ENCODE results near the gene DAAM1. TPM values are rescaled to one million over a fixed set of nuclear protein-coding genes. Genes with fewer than 3 reads are reported as not detected.
A peak's percentile ranks its signal among the peaks of the same experiment; 100 is the strongest.

The DAAM1 gene
- total RNA-seq (2014; rRNA removed; shearing (Covaris generic)) = 19.5 and 30.9 TPM in 2 replicates

DNA sequence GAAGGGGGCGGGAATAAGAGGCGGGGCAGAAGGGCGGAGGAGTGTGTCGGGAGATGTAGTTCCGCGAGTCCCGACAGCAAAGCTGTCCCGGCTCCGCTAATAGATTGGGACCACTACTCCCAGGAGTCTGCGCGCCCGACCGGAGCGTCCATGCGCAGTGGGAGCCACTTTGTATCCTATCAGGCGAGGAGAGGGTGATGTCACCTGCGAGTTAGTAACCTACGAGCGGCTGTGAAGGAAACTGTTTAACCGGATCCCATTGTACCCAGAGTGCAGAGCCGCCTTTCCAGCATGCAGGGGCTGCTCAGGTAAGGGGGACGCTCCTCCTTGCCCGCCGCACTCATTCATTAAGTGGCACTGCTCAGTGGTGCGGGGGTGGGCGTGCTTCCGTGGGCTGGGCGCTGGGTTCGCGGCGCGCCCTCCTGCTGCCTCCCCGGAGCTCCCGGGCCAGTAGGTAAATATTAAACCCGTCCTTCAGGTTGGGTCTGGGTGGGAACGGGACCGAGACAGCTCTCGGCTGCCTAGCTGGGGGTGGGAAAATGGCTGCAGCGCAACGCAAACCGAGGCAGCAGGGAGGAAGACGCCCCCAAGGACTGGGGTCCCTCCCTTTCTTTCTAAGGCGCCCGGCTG lies at the start of gene DAAM1:
DAAM1 (plus strand) TSS at position 207 of the 630 bp plus-strand sequence. CDS start 74,811 bp downstream, outside the sequence.
- peak; percentile 99 for DNase-seq (ENCODE audit: low read depth)

DNA sequence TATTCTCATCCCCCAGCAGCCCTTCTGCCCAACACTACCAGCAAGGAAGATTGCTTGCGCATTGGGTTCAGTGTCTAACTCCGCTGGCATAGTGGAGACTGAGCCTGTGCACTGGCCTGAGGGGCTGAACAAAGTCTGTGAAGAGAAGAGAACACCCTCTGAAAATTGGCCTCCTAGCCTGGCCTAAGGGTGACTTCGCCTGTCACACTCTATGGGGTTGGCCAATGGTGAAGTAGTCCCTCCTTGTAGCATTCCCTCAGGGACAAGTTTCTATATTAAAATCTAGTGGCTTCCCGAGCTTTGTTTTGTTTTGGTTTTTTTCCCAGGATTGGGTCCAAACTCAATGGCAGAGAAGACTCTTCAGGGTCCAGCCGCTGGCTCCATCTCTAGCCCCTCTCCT lies 49.1 kb upstream of the DAAM1 start:
- DNase-seq (ENCODE audit: low read depth) = no peak

DNA sequence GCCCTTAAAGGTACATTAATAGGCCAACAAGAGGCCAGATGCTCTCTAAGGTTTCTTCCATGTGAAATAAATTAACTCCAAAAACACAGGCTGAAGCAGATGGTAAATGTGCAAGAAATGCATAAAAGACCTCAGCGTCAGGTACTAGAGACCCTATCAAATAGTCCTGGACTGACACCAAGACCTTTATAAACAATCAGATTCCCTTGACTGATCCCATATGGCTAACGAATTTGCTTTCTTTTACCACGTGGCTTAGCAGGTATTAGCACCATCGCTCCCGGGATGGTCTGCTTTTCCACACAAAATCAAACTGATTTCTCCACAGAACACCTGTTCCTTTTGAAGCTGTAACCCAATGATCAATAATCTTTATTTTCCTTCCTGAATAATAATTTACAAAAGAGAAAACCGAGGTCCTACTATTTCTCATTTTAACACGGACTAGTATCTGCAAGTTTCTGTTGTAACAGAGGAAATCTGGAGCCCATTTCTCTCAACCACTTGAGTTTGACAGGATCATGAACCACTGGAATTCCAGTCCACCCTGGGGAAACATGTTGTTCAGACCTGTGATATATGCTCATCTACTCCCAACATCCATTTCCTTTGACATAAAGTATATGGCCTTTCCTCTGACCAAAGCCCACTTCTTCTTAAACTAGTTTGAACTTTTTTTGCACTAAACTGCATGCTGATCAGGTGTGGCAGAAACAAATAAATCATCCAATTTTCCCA lies 48.2 kb upstream of the DAAM1 start:
- no peak for DNase-seq (ENCODE audit: low read depth)

DNA sequence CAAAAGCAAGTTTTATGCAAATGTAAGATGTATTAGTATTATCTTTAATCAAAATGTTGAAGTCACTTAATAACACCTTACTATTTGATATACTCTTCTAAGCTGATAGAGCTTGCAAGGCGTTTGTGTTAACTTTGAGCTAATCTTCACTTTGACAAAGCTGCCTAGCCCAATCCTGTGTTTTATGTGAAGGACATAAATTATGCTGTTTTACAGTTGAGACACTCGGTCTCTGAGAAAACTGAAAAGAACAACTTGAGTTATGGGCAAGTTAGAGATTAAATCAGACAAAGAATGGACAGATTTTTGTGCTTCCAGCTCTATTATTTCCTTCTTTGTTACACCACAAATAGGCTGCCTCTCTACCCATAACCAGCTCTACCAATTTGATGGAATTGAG lies 42.0 kb upstream of the DAAM1 start:
- no peak for DNase-seq (ENCODE audit: low read depth)

DNA sequence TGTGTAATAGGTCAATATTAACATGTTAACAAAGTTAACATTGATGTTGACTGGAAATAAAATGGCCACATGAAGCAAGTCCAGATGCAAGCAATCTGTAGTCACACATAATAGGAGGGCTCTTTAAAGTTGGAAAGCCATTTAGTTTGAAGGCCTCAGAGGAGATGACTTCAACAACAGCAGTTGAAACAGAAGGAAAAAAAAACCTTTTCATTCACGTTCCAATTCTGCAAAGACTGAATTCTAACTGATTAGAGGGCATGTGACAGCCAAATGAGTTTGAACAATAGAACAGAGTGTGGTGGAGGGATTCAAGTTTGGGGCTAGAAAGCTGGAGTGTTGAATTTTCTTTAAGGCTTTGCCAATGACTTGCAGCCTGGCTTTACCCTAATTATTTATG lies 41.5 kb upstream of the DAAM1 start:
- DNase-seq (ENCODE audit: low read depth) = no peak

DNA sequence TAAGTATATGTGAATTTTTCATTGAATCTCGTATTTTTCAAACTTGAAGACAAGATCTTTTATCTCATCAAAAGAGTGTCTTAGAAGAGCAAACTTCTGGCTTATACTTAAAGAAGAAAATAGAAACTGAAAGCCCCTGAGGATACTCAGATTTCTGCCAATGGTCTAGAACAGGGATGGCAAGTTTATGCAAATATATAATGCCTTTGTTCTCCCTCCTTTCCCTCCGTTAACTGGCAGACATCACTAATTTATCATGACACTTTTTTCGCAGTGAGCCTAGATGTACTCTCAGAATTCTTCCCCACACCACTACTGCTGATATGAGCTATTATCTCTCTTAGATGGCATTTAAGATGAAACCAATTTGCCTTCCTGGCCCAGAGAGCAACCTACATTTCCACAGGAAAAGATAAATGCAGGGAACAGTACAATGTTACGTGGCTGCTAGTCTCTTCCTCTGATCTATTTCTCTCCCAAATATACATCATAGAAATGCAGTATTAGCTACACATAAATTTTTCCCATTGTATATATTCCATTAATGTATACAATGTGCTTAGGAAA lies 40.0 kb upstream of the DAAM1 start:
- DNase-seq (ENCODE audit: low read depth) = no peak

DNA sequence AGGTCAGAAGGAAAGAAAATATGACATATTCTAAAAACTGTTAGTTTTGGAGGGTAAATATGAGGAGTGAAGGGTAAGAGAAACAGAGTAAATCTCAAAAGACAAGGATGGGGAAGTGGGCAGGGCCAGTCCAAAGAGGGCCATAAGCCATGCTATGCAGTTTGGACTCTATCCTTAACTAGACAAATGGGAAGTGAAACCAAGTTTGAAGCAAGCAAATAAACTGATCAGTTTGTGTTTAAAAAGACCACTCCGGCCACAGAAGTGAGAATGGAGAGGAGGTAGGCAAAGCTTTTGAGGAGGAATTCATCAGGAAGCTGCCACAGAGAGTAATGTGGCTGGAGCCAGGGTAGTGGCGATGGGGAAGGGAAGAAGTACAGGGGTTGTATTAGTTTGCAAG lies 37.5 kb upstream of the DAAM1 start:
- DNase-seq (ENCODE audit: low read depth) = no peak

DNA sequence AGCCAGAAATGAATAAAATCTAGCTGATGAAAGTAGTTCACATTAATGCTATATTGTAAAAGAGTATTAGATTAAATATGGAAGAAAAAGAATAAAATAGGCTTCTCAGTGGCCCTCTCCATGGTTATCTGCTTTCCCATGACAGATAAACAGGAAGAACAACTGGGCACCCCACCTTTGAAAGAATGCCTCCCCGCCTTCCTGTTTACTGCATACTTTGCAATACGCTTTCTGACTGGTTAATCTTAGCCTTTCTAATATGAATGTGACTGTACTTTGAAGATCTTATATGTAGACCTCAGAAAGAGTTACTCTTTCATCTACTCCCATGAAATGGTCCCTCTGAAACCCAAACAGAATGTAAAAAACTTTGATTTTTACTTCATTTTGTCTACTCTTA lies 34.1 kb upstream of the DAAM1 start:
- DNase-seq (ENCODE audit: low read depth) = no peak

DNA sequence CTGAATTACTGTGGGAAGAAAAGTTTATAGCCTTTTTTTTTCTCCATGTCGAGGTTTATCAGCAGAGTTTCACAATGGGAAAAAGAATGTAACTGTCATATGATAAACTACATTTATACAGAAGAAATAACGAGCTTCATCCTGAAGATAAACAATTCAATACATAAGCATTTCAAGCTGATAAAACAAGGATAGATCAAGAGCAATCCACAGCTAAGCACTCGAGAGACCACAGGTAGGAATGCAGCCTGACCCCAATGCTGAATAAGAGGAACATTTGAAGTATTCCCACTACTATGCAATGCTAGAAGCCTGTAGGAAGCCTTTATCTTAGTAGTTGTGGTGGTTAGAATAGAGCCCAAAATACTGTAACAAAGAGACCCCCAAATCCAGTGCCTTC lies 32.6 kb upstream of the DAAM1 start:
- DNase-seq (ENCODE audit: low read depth) = no peak

DNA sequence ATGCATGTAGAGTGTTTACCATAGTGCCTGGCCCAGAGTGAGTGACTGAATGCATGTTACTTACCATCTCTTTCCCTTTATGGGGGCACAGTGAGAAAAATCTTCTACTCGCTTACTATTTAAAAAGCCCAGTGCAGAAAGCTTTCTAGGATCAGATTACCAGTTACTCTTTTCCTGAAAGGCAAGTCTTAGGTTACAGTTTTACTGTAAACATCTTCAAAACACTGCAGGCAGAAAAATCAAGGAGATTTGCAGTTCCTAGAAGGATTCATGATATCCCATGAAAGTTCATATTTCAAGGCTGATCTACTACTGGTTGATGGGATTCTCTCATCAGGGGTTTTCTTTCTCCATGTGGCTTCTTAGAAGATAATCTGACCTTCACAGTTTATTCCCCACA lies 29.3 kb upstream of the DAAM1 start:
- DNase-seq (ENCODE audit: low read depth) = no peak

DNA sequence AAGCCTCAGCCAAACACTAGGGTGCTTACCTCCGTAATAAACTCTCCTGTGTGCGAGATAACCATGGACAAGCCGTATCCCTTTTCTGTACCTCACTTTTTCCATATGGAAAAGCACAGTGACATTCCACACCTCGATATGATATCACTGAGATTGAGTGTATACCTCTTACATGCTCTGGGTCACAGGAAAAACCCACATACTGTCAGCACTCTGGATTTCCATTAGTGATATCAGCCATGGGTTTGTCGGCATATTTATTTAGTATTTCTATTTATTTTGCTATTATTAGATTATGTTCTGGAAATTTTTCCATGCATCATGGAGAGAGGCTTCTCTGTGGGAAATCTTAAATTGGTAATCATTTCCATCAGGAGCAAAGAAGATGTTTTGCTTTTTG lies 28.0 kb upstream of the DAAM1 start:
- DNase-seq (ENCODE audit: low read depth) = no peak

DNA sequence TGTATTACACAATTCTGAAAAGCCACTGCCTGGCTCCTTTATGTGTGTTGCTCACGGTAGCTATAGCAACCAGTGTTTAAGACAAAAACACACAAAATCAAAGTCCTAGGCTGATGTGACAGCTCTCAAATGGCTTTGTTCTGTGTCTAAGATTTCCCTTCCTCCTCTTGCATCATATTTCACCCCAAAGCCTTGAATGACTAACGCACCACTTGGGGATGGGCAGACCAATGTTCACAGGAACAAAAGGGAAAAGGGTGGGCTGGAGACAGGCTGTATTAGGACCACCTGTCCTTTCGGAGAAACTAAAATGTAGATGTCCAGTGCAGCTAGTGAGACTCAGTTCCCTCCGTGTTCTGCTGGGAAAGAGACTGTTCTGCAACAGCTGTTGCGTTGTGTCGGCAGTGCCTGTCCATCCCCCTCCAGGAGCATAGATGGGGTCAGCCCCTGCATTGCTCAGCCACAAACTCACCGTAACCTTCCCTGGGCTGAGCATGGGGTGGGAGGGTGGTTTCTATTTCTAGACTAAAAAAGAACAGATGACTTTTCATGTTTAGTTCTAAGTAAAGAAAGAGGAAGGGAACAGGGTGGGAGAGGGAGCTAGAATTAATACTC lies 26.8 kb upstream of the DAAM1 start:
- peak; percentile 70 for DNase-seq (ENCODE audit: low read depth)

DNA sequence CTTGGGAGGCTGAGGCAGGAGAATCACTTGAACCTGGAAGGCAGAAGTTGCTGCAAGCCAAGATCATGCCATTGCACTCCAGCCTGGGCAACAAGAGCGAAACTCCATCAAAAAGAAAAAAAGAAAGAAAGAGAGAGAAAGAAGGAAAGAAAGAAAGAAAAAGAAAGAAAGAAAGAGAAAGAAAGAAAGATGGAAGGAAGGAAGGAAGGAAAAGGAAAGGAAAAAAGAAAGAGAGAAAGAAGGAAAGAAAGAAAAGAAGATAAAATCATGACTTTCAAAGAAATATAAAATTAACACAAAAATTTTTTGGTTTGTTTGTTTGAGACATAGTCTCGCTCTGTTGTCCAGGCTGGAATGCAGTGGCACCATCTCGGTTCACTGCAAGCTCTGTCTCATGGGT lies 22.2 kb upstream of the DAAM1 start:
- no peak for DNase-seq (ENCODE audit: low read depth)

DNA sequence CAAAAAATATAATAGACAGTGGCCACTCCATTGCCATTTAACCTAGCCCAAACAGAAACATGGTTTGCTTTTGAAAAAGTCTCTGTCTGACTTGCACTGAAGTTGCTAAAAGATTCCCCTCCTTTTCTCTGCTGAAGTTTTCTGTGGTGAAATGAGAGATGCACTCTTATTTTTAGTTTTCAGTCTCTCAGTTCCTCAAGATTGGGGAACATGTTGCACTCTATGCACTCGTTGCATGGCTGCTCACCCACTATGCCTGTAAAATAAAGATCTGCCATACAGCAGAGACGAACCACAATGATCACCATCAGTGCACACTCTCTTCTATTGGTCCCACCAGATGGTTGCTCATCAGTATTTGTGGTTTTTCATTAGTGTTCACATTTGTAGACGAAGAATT lies 13.1 kb upstream of the DAAM1 start:
- DNase-seq (ENCODE audit: low read depth) = no peak

DNA sequence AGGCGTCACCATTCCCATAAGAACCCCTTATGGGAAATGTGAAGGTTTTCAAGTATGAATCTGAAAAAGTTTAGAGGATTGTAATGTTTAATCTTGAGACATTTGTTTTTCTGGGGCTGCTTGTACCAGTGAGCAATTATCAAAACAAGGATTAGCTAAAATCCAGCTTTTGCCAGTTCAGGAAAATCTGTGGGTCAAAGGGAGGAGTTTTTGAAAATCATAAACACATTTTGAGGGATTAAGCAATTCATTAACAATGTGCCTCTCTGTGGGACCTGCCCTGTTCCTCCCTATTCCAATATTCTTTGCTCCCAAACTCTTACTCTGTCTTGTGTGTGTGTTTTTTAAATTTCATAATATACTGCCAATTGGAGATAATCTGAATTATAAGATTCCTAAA lies 11.7 kb upstream of the DAAM1 start:
- DNase-seq (ENCODE audit: low read depth) = no peak

DNA sequence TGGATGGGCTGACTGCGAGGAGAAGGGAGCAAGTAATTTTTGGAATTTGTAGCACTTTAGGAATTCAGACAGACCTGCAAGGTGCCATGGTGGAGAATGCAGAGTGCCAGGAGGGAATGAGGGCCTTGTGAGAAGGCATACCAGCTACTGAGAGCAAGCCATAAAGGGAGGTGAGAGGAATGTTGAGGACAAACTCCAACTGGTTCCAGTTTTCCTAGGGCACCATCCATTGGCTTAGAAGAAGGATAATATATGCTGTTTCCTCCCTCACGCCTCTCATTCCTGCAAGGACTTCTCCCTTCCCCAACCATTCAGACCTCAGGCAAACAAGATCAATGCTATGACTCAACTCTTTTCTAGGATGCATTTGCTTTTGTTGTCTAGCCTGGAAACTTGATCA lies 11.2 kb upstream of the DAAM1 start:
- DNase-seq (ENCODE audit: low read depth) = no peak

DNA sequence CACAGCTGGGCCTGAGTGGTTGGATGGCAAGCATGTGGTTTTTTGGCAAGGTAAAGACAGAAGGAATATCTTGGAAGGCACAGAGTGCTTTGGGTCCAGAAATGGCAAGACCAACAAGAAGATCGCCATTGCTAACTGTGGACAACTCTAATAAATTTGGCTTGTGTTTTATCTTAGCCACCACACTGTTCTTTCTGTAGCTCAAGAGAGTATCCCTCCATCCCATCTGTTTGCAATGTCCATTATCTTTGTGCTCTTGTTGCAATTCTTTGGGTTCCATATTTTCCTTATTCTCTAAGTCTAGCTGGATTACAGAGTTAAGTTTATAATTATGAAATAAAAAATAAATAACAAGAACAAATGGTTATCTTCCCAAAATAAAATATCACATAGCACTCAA lies 6.7 kb upstream of the DAAM1 start:
- no peak for DNase-seq (ENCODE audit: low read depth)

DNA sequence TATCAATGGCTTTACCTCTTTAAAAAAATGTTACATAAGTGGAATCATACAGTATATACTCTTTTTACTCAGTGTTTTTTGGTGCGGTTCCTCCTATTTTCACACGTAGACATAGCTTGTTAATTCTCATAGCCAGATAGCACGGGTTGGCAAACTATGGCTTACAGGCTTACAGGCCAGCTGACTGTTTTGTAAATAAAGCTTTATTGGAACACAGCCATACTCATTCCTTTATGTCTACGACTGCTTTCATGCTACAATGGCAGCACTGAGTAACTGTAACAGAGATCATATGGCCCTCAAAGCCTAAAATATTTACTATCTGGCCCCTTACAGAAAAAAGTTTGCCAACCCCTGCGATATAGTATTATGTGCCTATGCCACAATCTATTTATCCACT lies 5.8 kb upstream of the DAAM1 start:
- no peak for DNase-seq (ENCODE audit: low read depth)

DNA sequence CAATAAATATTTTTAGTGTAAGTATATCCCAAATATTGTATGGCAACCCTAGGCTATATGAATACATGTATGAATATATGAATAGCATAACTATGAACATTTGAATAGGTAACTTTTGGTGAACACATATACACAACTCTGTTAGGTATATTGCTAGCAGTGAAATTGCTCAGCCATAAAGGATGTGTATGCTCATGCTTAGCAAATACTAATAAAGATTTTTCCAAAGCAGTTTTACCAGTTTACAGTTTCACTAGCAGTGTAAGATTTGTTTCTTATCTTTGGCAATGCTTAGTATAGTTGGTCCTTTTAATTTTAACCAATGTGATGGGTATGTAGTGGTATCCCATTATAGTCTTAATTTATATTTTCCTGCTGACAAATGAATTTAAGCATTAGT lies 5.3 kb upstream of the DAAM1 start:
- DNase-seq (ENCODE audit: low read depth) = no peak

DNA sequence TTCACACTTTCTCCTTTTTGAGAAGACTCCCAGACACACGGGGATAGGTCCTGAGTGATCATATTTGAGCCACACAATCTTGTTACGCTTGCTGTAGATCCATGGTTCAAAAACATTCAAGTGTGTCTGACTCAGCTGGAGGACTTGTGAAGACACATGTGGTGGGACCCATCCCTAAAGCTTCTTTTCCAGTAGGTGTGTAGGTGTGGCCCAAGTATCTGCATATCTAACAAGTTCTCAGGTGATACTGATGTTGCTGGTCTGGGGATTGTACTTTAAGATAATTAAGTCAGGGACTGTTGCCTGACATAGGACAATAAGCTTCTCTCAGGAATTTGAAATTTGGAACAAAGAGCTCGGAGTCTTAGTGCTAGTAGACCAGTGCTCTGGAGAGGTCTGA lies 4.1 kb upstream of the DAAM1 start:
- DNase-seq (ENCODE audit: low read depth) = no peak

DNA sequence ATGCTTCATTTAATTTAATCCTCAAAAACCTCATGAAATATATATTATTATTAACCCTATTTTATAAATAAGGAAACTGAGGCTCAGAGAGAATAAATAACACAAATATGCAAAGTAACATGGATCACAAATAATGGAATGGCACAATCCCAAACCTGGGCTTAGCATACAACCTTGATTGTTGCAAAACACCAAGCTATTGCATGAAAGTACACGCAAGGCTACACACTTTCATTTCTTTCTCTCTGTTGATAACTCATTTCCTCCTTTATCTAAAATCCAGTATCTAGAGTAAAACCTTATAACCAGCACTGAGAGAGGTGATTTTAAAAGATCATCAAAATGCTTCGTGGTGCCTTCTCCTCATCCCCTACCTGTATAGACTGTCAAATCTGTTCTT lies 2.8 kb upstream of the DAAM1 start:
- no peak for DNase-seq (ENCODE audit: low read depth)

DNA sequence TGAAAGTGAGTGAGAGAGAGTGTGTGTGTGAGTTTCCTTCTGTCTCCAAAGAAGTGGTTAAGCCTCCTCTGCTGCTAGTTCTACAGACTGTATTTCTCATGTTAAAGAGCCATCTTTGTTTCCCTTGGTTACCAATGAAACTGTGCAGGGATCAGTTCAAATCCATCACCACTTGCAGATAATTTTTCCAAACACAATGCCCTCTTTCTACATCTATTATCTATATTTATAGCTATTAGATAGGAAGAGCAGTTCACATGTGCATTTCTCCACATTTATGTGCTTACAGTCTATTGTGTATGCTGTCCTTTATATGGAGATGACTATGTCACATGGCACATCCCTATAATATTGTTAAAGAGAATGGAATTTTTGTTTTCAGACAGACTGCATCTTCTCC lies 2.2 kb upstream of the DAAM1 start:
- DNase-seq (ENCODE audit: low read depth) = no peak

DNA sequence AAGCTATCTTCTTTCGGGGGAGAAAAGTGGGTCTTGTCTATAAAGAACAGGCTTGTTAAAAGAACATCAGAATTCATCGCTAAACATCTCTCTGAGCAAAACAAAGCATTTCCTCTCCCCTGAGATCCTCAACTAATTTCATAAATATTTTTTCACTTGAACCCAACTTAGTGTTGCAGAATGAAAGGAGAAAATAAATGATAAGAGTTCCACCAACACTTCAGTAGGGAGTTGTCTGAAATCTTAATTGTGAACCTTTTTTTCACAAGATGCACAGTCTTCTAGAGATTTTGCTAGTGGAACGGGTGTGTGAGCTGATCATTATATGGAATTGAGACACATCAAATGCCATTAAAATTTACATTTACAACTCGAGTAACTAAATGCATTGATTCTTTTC lies 1.3 kb upstream of the DAAM1 start:
- no peak for DNase-seq (ENCODE audit: low read depth)

Data from Daoy (cell line).